Stimulated activated CD8-positive, alpha-beta memory T cell treated with anti-CD3 and anti-CD28 coated beads, Interleukin-4, amount 100 ng/mL, for 4 hours (primary cell): Measurements from ENCODE around the gene RBPJ.

ENCODE experiments used
- DNase-seq, 2 donors: peaks; one replicate each; pipeline ENCODE4 v3.0.0-alpha.2; 2020; ENCODE audit warnings: low read depth in 2 of 2, low spot score in 1 of 2

The RBPJ gene

GRCh38 chr4:26457412-26457811 lies 136.6 kb downstream of the RBPJ start:
- DNase-seq = no peak

GRCh38 chr4:26458157-26458561 lies 137.3 kb downstream of the RBPJ start:
- no peak for DNase-seq

GRCh38 chr4:26459054-26459755 lies 138.4 kb downstream of the RBPJ start:
- no peak for DNase-seq

- no peak for DNase-seq
These were observed 139.1 kb downstream of the RBPJ start for GRCh38 chr4:26459756-26460530.

- DNase-seq = no peak
These were observed 142.1 kb downstream of the RBPJ start for GRCh38 chr4:26462874-26463273.

GRCh38 chr4:26463386-26463785 lies 142.6 kb downstream of the RBPJ start:
- DNase-seq = no peak

GRCh38 chr4:26464420-26465095 lies 143.7 kb downstream of the RBPJ start:
- no peak for DNase-seq

GRCh38 chr4:26466578-26467270 lies 145.9 kb downstream of the RBPJ start:
- DNase-seq = no peak

GRCh38 chr4:26467724-26468123 lies 146.9 kb downstream of the RBPJ start:
- DNase-seq = no peak

- no peak for DNase-seq
These were observed 147.6 kb downstream of the RBPJ start for GRCh38 chr4:26468283-26468949.

GRCh38 chr4:26468977-26469376 lies 148.2 kb downstream of the RBPJ start:
- no peak for DNase-seq

GRCh38 chr4:26471890-26472289 lies 151.1 kb downstream of the RBPJ start:
- DNase-seq = no peak

GRCh38 chr4:26473893-26474292 lies 153.1 kb downstream of the RBPJ start:
- DNase-seq = no peak

GRCh38 chr4:26474551-26474950 lies 153.7 kb downstream of the RBPJ start:
- no peak for DNase-seq

GRCh38 chr4:26475716-26476115 lies 154.9 kb downstream of the RBPJ start:
- no peak for DNase-seq

- DNase-seq = no peak
These were observed 155.7 kb downstream of the RBPJ start for GRCh38 chr4:26476545-26476944.

- DNase-seq = no peak
These were observed 157.5 kb downstream of the RBPJ start for GRCh38 chr4:26478330-26478729.

GRCh38 chr4:26482508-26483462 lies 162.0 kb downstream of the RBPJ start:
- DNase-seq = no peak

- no peak for DNase-seq
These were observed 163.3 kb downstream of the RBPJ start for GRCh38 chr4:26484032-26484515.

- no peak for DNase-seq
These were observed 163.7 kb downstream of the RBPJ start for GRCh38 chr4:26484516-26484915.
